Glomerular endothelial cell (primary cell): ENCODE measurements around the gene XYLT1. TPM values are rescaled to one million over a fixed set of nuclear protein-coding genes. Genes with fewer than 3 reads are reported as not detected.

ENCODE experiments used
- DNase-seq: peaks from one replicate; pipeline ENCODE4 v3.0.0-alpha.2; 2011; ENCODE audit warnings: low read depth, low spot score; ENCODE audit errors: extremely low read depth
- total RNA-seq: library from RNA; depleted of rRNA; stranded (reverse); fragments of >200 nt; gene quantifications from 2 replicates; pipeline ENCODE4 v1.2.3, GENCODE V29; 2015

XYLT1 gene
- total RNA-seq, 1 donor from 2014 or later: 6.0 TPM

DNA sequence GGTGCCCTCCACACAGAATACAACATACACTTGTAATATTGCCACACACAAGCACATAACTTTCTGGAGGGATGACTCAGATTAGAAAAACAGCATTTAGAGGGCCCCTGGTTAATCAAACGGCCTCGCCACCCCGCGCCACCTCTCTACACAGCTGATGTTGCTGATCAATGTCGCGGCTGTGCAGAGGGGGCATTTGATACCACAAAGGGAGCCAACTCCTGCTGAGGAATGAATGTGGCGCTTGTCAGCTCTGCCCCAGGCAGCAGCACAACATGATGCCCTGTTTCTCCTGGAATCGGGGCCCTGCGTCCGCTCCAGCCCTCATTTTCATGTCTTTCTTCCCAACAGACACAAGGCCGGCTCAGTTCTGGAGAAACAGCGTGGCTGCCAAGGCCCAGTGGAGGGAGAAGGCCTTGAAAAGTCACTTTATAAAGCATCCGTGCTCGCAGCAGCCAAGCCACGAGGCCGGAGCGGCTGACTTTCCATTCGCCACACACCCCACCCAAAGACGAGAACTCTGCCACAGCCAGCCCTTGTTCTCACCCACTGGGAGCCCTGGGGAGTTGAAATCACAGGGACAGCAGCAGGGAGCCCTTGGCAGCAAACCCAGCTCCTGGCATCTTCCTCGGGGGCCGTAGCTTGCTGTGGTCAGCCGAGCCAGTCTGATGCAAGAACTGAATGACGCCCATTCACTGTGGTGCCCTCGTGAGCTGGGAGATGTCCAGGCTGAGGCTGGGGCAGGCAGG, 65.6 kb downstream of the XYLT1 start:
- DNase-seq: no peak

DNA sequence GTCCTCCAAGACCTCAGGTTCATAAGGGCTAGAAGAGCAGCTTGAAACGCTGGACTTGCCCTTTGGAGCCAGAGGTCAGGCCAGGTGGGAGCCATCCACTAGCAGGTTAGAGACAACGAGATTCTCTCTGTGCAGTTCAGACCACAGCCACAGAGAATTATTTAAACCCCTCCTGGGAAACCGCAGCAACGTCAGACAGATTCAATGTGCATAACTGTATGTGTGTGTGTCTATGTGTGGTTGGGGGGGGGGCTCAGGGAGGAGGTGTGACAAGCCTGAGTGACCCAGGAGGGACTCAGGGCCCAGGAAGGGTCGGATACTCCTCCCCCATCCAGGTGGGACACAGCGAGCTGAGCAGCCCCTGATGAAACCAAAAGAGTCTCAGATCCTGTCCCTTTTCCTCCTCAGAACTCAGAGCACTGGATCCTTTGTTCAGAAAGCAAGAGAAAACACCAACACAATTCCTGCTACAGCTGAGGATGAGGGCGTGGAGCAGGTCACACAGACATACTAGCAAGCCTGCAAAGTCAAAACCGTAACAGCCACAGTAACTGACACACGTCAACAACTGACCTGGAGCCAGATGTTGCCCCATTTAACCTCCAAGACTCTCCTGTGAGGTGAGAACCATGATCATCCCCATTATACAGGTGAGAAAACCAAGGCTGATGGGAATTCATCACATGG, 66.8 kb downstream of the XYLT1 start:
- no peak for DNase-seq

GRCh38 chr16:17403156-17403809, 67.5 kb downstream of the XYLT1 start:
- DNase-seq: no peak

DNA sequence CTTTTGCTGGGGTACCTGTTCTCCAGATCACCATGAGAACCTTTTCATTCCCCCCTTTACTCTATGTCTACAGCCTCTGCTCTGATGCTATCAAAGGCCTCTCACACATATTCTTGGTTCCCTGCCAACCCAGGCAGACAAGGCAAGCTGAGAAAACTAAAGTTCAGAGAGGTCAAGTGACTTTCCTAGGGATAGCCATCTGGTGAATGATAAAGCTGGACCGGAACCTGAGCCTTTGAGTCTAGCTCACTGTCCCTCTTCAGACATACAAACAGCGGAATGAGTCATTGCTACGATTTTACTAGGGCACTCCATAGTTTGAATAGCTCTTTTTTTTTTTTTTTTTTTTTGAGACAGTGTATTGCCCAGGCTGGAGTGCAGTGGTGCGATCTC, 73.3 kb downstream of the XYLT1 start:
- peak; percentile 93 for DNase-seq

GRCh38 chr16:17396762-17397498, 73.8 kb downstream of the XYLT1 start:
- peak; percentile 78 for DNase-seq

GRCh38 chr16:17395849-17396480, 74.8 kb downstream of the XYLT1 start:
- DNase-seq: no peak

DNA sequence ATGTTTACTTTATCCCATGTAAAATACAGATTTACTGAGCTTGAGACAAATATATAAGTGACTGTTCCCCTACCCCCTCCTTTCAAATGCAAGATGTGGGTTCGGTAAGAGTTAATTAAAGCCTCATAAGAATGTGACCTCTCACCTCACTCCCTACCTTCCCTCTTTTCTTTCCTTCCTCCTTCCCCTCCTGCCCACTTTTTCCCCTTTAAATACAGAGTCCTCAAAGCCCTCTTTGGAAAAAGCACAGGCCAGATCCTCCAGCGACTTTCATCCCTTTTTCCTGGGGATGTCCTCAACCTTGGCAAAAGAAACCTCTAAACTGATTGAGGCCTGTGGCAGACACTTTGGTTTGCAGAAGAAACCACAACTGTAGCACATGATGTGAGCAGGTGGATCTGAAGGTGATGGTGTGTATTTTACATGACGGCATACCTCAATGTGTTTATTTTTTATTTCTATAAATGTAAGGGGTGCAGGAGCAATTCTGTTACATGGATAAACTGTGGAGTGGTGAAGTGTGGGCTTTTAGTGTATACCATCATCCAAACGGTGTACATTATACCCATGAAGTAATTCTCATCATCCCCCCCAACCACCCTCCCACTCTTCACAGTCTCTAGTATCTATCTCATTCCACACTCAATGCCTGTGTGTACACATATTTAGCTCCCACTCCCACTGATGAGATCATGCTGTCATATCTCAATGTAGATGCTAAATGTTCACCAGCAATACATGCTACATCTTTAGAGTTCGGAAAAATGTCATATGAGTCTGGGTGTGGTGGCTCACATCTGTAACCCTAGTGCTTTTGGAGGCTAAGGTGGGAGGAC, 77.7 kb downstream of the XYLT1 start:
- DNase-seq: no peak

DNA sequence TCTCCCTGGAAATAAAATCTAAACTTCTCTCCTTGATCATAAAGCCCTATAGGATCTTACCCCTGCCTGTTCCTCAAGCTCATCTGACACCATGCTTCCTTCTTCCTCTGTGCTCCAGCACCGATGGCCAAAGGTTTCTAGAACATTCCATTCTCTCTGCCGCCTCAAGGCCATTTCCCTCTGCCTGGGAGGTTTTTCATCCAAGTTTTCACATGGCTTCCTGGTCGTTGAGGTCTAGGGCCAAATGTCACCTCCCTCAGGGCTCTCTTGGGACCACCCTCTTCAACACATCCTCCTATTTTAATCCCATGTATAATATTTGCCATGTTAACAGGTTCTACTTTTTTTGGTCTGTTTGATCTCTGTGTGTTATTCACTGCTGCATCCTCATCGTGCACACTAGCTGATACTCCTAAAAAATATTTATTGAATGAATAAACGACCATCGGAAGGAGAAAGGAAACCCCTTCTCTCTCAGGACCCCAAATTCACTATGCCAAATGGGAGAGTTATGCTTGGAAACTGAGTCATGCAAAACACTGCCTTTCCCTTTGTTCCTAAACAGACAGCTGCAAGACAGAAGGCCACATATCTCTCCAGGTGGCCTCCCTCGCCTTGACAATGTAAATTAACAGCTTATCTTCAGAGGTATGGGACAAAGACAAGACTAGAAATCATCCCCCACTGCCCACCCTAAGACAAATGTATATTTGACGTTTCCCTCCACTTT, 78.5 kb downstream of the XYLT1 start:
- no peak for DNase-seq

DNA sequence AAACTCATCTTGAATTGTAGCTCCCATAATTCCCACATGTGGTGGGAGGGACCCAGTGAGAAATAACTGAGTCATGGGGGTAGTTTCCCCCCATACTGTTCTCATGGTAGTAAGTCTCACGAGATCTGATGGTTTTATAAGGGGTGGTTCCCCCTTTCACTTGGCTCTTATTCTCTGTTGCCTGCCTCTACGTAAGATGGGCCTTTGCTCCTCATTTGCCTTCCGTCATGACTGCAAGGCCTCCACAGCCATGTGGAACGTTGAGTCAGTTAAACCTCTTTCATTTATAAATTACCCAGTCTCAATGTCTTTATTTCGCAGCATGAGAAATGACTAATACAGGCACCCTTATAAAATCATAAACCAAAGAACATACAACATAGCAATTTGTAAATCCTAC, 79.0 kb downstream of the XYLT1 start:
- DNase-seq: no peak

DNA sequence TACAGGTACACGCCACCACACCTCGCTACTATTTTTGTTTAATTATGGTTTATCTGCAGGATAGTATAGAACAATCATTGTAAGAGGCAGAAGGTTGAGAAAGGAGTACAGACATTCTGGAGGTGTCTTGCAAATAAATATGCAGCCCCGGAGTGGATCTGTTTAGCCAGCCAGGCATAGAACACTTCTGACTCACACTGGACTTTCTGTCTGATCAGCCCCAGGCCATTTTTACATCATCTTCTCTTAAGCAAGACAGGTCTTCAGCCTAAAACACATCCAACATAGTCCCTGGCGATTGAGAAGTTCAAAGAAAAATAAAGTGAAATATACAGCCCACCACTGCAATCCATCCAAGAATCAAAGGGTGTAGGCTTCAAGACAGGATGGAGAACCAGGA, 81.4 kb downstream of the XYLT1 start:
- DNase-seq: no peak

DNA sequence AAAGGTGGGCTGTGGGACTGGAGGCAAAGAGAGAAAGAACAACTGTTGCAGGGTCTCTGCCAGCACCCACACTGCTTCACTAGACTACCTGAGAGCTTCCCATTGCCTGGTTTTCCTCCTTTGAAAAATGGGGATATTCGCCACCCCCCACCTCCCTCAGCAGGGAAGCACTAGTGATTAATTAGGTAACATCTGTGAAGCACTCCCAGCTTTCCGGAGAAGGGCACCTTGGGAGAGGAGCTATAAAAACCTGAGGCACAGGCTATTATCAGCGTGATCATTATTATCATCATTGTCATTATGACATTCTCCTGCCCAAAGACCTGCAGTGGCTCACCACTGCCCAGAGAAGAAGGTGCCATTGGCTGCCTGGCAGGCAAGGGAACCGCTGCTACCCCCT, 83.5 kb downstream of the XYLT1 start:
- no peak for DNase-seq

- DNase-seq: no peak
Measured at GRCh38 chr16:17386229-17386628, 84.5 kb downstream of the XYLT1 start.

DNA sequence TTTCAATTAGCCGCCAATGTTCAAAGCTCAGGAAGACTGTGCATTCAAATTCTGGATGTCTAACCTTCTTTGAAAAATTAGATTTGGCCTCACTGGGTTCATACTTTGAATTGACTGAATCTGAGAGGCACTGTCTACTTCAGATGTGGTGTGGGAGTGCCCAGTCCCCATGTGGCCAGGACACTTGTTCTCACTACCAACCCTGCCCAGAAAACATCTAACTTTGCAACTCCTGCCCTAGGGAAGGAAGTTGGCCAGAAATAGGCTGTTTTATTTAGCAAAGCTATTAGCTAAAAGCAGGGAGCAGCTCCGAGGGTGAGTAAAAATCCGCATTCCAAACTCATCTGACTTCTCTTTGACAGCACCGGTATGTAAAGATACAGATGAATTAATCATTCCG, 86.3 kb downstream of the XYLT1 start:
- DNase-seq: no peak

- no peak for DNase-seq
Measured at GRCh38 chr16:17382949-17383863, 87.6 kb downstream of the XYLT1 start.

DNA sequence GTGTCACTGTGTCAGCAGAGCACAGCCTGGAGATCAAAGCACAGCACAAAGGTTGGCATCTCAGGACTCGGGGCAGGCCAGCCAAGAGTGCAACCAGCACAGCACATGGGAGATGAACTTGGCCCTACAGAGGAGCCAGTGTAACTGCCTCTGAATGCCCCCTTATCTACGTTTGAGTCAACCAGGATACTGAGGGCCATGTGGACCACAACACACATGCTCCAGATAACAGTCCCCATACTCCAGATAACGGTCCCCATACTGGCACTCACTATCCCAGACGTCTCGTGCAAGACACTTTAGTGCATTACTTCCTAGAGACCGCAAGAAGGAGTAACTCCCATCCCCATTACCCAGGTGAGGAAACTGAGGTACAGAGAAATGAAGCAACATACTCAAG, 88.2 kb downstream of the XYLT1 start:
- no peak for DNase-seq

DNA sequence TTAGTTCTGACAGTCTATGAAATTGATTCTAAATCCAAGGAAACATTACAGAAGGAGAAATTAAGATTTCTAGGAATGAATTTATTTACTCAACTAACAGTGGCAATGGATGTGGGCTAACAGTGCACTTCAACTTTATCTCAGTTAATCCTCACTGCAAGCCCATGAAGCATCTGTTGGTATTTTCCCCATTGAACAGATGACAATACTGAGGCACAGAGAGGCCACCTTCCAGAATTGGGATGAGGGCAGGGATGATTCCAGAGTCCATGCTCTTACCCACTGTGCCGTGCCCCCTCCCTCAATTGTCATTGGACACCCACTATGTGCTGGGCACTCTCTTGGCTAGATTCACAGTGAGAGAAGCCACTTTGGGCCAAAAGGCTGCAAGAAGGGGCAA, 89.0 kb downstream of the XYLT1 start:
- DNase-seq: no peak

DNA sequence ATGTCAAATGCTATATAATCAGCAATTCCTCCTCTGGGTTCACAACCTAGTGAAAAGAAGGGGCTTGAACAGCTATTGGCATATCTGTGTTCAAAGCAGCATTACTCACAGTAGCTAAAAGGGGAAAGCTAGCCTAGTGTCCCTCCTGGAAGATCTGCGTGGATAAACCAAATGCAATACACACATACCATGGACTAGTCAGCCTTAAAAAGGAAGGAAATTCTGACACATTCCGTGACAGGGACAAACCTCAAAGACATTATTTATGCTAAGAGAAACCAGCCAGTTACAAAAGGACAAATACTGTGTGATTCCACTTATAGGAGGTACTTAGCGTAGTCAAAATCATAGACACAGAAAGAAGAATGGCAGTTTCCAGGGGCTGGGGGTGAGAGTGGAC, 90.1 kb downstream of the XYLT1 start:
- DNase-seq: no peak

- no peak for DNase-seq
Measured at GRCh38 chr16:17379121-17379571, 91.6 kb downstream of the XYLT1 start.
